Activated CD8-positive, alpha-beta T cell treated with anti-CD3 and anti-CD28 coated beads for 36 hours (primary cell): ENCODE measurements around the gene PRR7. TPM values are rescaled to one million over a fixed set of nuclear protein-coding genes. Genes with fewer than 3 reads are reported as not detected.

Experiments used
- ATAC-seq: fragments of 200-7000 bp; cut with Tn5 transposase; one replicate; pipeline ENCODE4 v1.10.0; 2021; ENCODE audit warnings: mild to moderate bottlenecking, moderate library complexity
- CTCF ChIA-PET: fragments of 350-600 bp; sonication (Branson Sonifier 250); formaldehyde crosslinking; loops from one replicate; lab custom pipeline; 2021; ENCODE audit warnings: antibody characterized with exemption; lab: Charles Lee
- POLR2A ChIA-PET: fragments of 350-600 bp; sonication (Branson Sonifier 250); formaldehyde crosslinking; loops from one replicate; lab custom pipeline; 2021; ENCODE audit warnings: antibody characterized with exemption; lab: Charles Lee
- DNase-seq: peaks from one replicate; pipeline ENCODE4 v3.0.0-alpha.2; 2020
- H3K27ac Mint-ChIP-seq: one replicate; pipeline ENCODE4 v1.8.0; 2021; ENCODE audit warnings: mild to moderate bottlenecking, mixed read lengths
- H3K27me3 Mint-ChIP-seq: one replicate; pipeline ENCODE4 v1.8.0; 2021; ENCODE audit warnings: mixed read lengths
- H3K36me3 Mint-ChIP-seq: one replicate; pipeline ENCODE4 v1.8.0; 2021; ENCODE audit warnings: low read depth, mixed read lengths
- H3K4me1 Mint-ChIP-seq: one replicate; pipeline ENCODE4 v1.8.0; 2021; ENCODE audit warnings: low read depth, mixed read lengths
- H3K4me3 Mint-ChIP-seq: one replicate; pipeline ENCODE4 v1.8.0; 2021; ENCODE audit warnings: mild to moderate bottlenecking, moderate library complexity, mixed read lengths
- H3K9me3 Mint-ChIP-seq: one replicate; pipeline ENCODE4 v1.8.0; 2021; ENCODE audit warnings: mixed read lengths
- intact Hi-C: fragments of 100-400 bp; cut with micrococcal nuclease; formaldehyde crosslinking; loops from one replicate; pipeline ENCODE4 v1.10.0; 2022
- total RNA-seq, 2 experiments: library from RNA; stranded (reverse); gene quantifications; one replicate each; pipeline ENCODE4 v1.2.3, GENCODE V29; 2021
- TF ChIP-seq, protein P1 (sequence below): fragments of 200-600 bp; IDR thresholded peaks from one replicate; pipeline ENCODE4 v1.8.0; 2022; ENCODE audit warnings: antibody characterized with exemption, mild to moderate bottlenecking

PRR7 gene
- total RNA-seq, 2 experiments from 2014 or later, result 32.6 to 36.4 TPM

DNA sequence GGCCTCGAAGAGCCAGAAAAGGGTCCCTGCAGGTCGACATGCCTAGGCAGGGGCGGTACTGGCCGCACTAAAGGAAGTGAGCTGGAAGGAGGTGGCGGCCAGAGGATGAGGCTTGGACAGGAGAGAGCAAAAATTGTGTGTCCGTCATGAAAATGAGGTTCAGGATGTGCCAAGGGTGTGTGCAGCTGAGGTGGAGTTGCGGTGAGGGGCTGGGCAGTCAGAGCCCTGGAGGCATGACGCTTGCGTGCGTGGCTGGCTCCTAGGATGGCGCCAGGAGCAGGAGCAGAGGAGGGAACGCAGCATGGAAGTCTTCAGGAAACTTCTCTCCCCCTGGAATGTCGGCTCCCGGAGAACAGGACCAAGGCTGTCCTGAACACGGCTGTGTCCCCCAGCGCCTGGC, 56.3 kb downstream of the PRR7 start:
- no peaks in the 10 kb centered on the region for H3K36me3 Mint-ChIP-seq
- no peak overlapping the region for H3K4me3 Mint-ChIP-seq
- no peak overlapping the region for H3K27ac Mint-ChIP-seq
- POLR2A ChIA-PET, result interaction anchor here (0.9 to 1.9 kb wide), 3 partner anchors 12 to 48 kb away, joined by 3 to 9 read pairs (median 6); no protein-coding TSS in a partner anchor
- TF ChIP-seq, protein P1, sequence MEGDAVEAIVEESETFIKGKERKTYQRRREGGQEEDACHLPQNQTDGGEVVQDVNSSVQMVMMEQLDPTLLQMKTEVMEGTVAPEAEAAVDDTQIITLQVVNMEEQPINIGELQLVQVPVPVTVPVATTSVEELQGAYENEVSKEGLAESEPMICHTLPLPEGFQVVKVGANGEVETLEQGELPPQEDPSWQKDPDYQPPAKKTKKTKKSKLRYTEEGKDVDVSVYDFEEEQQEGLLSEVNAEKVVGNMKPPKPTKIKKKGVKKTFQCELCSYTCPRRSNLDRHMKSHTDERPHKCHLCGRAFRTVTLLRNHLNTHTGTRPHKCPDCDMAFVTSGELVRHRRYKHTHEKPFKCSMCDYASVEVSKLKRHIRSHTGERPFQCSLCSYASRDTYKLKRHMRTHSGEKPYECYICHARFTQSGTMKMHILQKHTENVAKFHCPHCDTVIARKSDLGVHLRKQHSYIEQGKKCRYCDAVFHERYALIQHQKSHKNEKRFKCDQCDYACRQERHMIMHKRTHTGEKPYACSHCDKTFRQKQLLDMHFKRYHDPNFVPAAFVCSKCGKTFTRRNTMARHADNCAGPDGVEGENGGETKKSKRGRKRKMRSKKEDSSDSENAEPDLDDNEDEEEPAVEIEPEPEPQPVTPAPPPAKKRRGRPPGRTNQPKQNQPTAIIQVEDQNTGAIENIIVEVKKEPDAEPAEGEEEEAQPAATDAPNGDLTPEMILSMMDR, result no peak
- H3K4me1 Mint-ChIP-seq, result peaks cover 9% of the 10 kb centered on the region
- no peaks in the 10 kb centered on the region for H3K9me3 Mint-ChIP-seq
- no peak for ATAC-seq
- no peak for DNase-seq
- H3K27me3 Mint-ChIP-seq, result peaks cover 11% of the 10 kb centered on the region
- intact Hi-C loops, result no loop called here
- CTCF ChIA-PET, result interaction anchor here (1.3 to 6.0 kb wide), 10 partner anchors 10 to 193 kb away, joined by 3 to 65 read pairs (median 30); partner anchors contain the start of genes DDX41 and DOK3

DNA sequence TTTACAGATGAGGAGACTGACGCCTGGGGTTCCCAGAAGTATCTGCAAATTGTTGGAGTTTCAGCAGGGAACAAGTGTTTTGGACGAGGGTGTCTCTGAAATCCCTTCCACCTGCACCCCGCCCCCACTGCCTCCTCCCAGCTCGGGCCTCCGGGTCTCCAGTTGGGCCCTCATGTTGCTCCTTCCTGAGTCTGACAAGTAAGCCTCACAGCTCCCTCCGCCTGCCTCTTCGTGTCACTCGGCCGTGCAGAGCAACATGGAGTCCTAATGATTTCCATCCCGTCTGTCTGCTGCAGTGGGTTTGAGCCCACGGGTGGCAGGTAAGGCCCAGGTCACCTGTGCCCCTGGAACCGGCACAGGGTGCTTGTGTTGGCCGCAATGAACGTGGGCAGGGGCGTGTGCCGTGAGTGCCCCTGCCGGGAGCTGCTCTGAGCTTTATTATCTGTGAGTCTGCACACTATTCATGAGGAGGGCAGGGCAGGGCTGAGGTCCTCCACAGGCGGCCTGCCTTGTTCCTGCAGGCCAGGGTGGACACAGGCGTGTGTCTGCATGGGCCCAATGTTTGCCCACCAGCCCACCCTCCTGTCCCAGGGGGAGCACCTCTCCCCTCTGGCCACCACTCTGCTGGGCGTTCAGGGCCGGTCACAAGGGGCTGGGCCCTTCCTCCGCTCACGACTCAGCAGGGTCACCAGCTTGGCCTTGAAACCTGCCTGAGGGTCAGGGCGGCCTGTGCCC, 56.9 kb downstream of the PRR7 start:
- Mint-ChIP-seq H3K36me3 (no peaks in the 10 kb centered on the region), H3K4me3 (no peak overlapping the region), H3K9me3 (no peaks in the 10 kb centered on the region), H3K27me3 (peaks cover 8% of the 10 kb centered on the region), H3K4me1 (peaks cover 4% of the 10 kb centered on the region), H3K27ac (no peak overlapping the region)
- CTCF ChIA-PET, result interaction anchor here (0.6 to 6.0 kb wide), 8 partner anchors 10 to 194 kb away, joined by 3 to 65 read pairs (median 30); partner anchors contain the start of genes DDX41 and DOK3
- TF ChIP-seq, protein P1, result no peak
- POLR2A ChIA-PET, result interaction anchor here (0.9 to 1.9 kb wide), 3 partner anchors 12 to 49 kb away, joined by 3 to 9 read pairs (median 3); no protein-coding TSS in a partner anchor
- DNase-seq, result no peak
- intact Hi-C loops, result no loop called here
- ATAC-seq, result no peak

DNA sequence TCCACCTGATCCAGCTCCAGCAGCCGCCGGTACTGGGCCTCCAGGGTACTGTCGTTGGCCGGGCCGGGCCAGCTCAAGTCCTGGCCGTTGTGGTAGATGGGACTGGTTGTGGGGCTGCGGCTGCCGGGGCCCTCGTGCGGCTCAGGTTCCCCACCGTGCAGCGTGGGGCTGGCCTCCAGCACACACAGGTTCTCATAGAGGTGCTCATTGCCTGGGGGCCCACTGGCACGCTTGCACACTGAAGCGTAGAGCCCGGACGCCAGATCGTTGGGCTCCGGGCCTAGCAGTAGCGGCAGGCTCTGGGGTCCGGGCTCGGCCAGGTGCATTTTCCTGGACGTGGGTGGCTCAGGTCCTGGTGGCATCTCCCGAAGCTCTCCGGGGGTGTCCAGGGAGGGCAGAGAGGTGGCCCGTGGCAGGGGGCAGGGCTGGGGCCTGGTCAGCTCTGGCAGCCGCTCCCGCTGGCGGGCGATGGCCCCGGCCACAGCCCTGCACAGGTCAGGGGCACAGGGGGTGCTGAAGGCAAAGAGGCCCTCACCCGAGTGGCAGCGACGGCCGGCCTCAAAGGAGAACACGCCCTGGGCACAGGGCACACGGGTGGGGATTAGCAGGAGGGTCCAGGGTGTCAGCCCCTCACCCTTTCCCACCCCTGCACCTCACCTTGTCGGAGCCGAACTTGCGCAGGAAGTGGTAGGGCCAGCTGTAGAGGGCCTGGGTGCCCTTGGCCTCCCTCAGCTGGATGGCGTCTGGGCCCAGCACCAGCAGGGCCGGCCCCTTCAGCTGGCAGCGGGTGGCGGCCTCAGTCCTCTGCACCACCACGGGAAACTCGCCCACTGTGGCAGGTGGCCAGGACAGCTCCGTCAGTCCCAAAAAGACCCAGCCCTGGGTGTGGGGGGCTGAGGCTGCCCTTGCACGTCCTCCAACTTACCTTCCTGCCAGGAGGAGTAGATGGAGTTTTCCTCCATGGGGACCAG, 57.8 kb downstream of the PRR7 start:
- no peak overlapping the region for H3K4me3 Mint-ChIP-seq
- no peaks in the 10 kb centered on the region for H3K36me3 Mint-ChIP-seq
- H3K27ac Mint-ChIP-seq, result no peak overlapping the region
- H3K4me1 Mint-ChIP-seq, result peaks cover 3% of the 10 kb centered on the region
- intact Hi-C loops, result no loop called here
- ChIA-PET POLR2A (interaction anchor here (0.9 to 1.0 kb wide), 2 partner anchors 33 to 59 kb away, joined by 3 read pairs; no protein-coding TSS in a partner anchor), CTCF (interaction anchor here (0.6 to 6.0 kb wide), 3 partner anchors 115 to 186 kb away, joined by 3 to 59 read pairs (median 3); no protein-coding TSS in a partner anchor)
- no peak for DNase-seq
- no peaks in the 10 kb centered on the region for H3K9me3 Mint-ChIP-seq
- ATAC-seq, result no peak
- H3K27me3 Mint-ChIP-seq, result peaks cover 4% of the 10 kb centered on the region
- TF ChIP-seq, protein P1, result no peak

DNA sequence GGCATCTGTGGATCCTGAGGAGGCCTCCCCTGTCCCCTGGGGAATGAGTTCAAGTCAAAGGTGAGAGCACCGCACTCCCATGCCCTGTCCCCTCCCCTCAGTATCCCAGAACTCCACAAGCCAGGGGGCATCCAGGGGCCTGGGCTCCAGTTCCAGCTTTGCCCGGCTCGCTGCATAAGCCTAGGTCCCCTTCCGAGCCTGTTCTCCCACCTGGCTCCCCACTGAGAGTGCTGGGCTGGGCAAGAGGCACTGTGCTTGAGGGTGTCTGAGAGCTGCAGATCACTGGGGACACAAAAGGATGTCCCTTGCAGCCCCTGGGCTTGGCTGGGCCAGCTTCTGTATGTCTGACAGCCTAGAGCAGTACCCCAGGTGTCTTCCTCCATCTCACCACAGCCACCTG, 58.5 kb downstream of the PRR7 start:
- H3K27ac Mint-ChIP-seq, result no peak overlapping the region
- peaks cover 4% of the 10 kb centered on the region for H3K36me3 Mint-ChIP-seq
- intact Hi-C loops, result no loop called here
- TF ChIP-seq, protein P1, result no peak
- no peaks in the 10 kb centered on the region for H3K27me3 Mint-ChIP-seq
- ATAC-seq (no peak), DNase-seq (no peak)
- peaks cover 8% of the 10 kb centered on the region for H3K4me1 Mint-ChIP-seq
- no peaks in the 10 kb centered on the region for H3K9me3 Mint-ChIP-seq
- ChIA-PET POLR2A (interaction anchor here (0.6 to 1.4 kb wide), 3 partner anchors 11 to 60 kb away, joined by 3 to 5 read pairs (median 3); partner anchors contain the start of gene DDX41), CTCF (interaction anchor here (6.0 kb wide), 1 partner anchor 115 kb away, joined by 59 read pairs; no protein-coding TSS in a partner anchor)
- H3K4me3 Mint-ChIP-seq, result no peak overlapping the region

Other genes starting within 250 kb of the PRR7 start
- gene RAB24, start 143.1 kb upstream of the PRR7 start, total RNA-seq, result 10 to 100 TPM; 26.6 TPM
- 100 to 1,000 TPM; 222 to 233 TPM for gene PRELID1, start 143.0 kb upstream of the PRR7 start, total RNA-seq
- gene MXD3, start 134.9 kb upstream of the PRR7 start, total RNA-seq, result 10 to 100 TPM; 19.3 to 25.1 TPM
- gene LMAN2, start 95.1 kb upstream of the PRR7 start, total RNA-seq, result 10 to 100 TPM; 79.9 to 87.5 TPM
- gene RGS14, start 88.9 kb upstream of the PRR7 start, total RNA-seq, result 10 to 100 TPM; 50.4 to 52.5 TPM
- under 1 TPM; 0.29 to 0.43 TPM for gene SLC34A1, start 62.4 kb upstream of the PRR7 start, total RNA-seq
- not detected for gene PFN3, start 46.2 kb upstream of the PRR7 start, total RNA-seq
- gene F12, start 37.2 kb upstream of the PRR7 start, total RNA-seq, result 1 to 10 TPM; 7.9 TPM
- 100 to 1,000 TPM; 133 to 137 TPM for gene GRK6, start 20.1 kb upstream of the PRR7 start, total RNA-seq
- 100 to 1,000 TPM; 101 to 105 TPM for gene DBN1, start 26.8 kb downstream of the PRR7 start, total RNA-seq
- gene PDLIM7, start 50.8 kb downstream of the PRR7 start, total RNA-seq, result 10 to 100 TPM; 68.4 to 73.0 TPM
- gene DOK3, start 63.0 kb downstream of the PRR7 start, total RNA-seq, result 1 to 10 TPM; 7.4 to 8.0 TPM
- 100 to 1,000 TPM; 226 to 228 TPM for gene DDX41, start 70.1 kb downstream of the PRR7 start, total RNA-seq
- 10 to 100 TPM; 71.4 to 76.7 TPM for gene FAM193B, start 107.7 kb downstream of the PRR7 start, total RNA-seq
- gene TMED9, start 145.4 kb downstream of the PRR7 start, total RNA-seq, result 100 to 1,000 TPM; 118 to 120 TPM
- gene B4GALT7, start 153.3 kb downstream of the PRR7 start, total RNA-seq, result 10 to 100 TPM; 19.3 to 21.9 TPM